HepG2 (cell line): ENCODE data around the gene ENSA.

Experiments
- CTCF ChIP-seq: sonication (generic); formaldehyde crosslinking; IDR thresholded peaks from 2 replicates; pipeline ENCODE4 v1.5.0; 2020; ENCODE audit warnings: mild to moderate bottlenecking, missing genetic modification reagents, moderate library complexity
- ELF1 ChIP-seq: sonication (generic); formaldehyde crosslinking; IDR thresholded peaks from 2 replicates; pipeline ENCODE4 v1.4.0; 2020; ENCODE audit warnings: missing genetic modification reagents
- FIP1L1 ChIP-seq: fragments of 200-400 bp; formaldehyde crosslinking; IDR thresholded peaks from 2 replicates; pipeline ENCODE4 v1.6.1; 2018; ENCODE audit warnings: low read depth, mild to moderate bottlenecking, low read length, moderate library complexity, borderline replicate concordance; ENCODE audit not compliant: insufficient read depth
- HIVEP1 ChIP-seq: sonication (generic); formaldehyde crosslinking; IDR thresholded peaks from 2 replicates; pipeline ENCODE4 v1.4.0; 2020; ENCODE audit warnings: mild to moderate bottlenecking, missing genetic modification reagents
- KDM4B ChIP-seq: sonication (generic); formaldehyde crosslinking; IDR thresholded peaks from 2 replicates; pipeline ENCODE4 v1.4.0; 2020; ENCODE audit warnings: missing genetic modification reagents
- MYC ChIP-seq: sonication (generic); formaldehyde crosslinking; IDR thresholded peaks from 2 replicates; pipeline ENCODE4 v1.9.0; 2021; ENCODE audit warnings: missing genetic modification reagents, borderline replicate concordance
- NFE2 ChIP-seq: sonication (generic); formaldehyde crosslinking; IDR thresholded peaks from 2 replicates; pipeline ENCODE4 v1.4.0; 2020; ENCODE audit warnings: missing genetic modification reagents
- PRDM10 ChIP-seq: sonication (generic); formaldehyde crosslinking; IDR thresholded peaks from 2 replicates; pipeline ENCODE4 v1.4.0; 2020; ENCODE audit warnings: low read depth, missing genetic modification reagents
- SP1 ChIP-seq, 2 experiments: fragments of 450-650 bp in 1 of 2; sonication (generic) in 1 of 2; formaldehyde crosslinking in 1 of 2; IDR thresholded peaks; 2 replicates each; pipeline versions ENCODE4 v1.4.0 to v1.6.1; 2016 to 2020; ENCODE audit warnings: missing genetic modification reagents in 1 of 2
- ZFP62 ChIP-seq: sonication (generic); formaldehyde crosslinking; IDR thresholded peaks from 2 replicates; pipeline ENCODE4 v1.4.0; 2020; ENCODE audit warnings: missing genetic modification reagents
- ZFP82 ChIP-seq: sonication (generic); formaldehyde crosslinking; IDR thresholded peaks from 2 replicates; pipeline ENCODE4 v1.5.1; 2020; ENCODE audit warnings: mild to moderate bottlenecking, missing genetic modification reagents, borderline replicate concordance
- ZNF609 ChIP-seq: sonication (generic); formaldehyde crosslinking; IDR thresholded peaks from 2 replicates; pipeline ENCODE4 v1.4.0; 2020; ENCODE audit warnings: mild to moderate bottlenecking, missing genetic modification reagents, borderline replicate concordance
- ZSCAN29 ChIP-seq: sonication (generic); formaldehyde crosslinking; conservative IDR thresholded peaks from 2 replicates; pipeline ENCODE4 v1.4.0; 2020; ENCODE audit warnings: mild to moderate bottlenecking, missing genetic modification reagents

- TF ChIP-seq ZSCAN29 (CRISPR knock-in tag) (no peak), SP1 (IDR thresholded peaks at IDR 0.05) (no peak), SP1 (CRISPR knock-in tag; IDR thresholded peaks at IDR 0.05) (no peak), HIVEP1 (no peak), MYC (CRISPR knock-in tag) (no peak), ELF1 (CRISPR knock-in tag) (no peak), CTCF (no peak), FIP1L1 (no peak), ZFP82 (CRISPR knock-in tag) (no peak), ZNF609 (no peak), NFE2 (no peak), KDM4B (no peak), PRDM10 (CRISPR knock-in tag) (no peak), ZFP62 (CRISPR knock-in tag) (no peak)
Observed at GRCh38 chr1:150615346-150616201, 13.8 kb downstream of the ENSA start.
